ENCODE measurements around the gene SNAPIN. TPM values are rescaled to one million over a fixed set of nuclear protein-coding genes. Genes with fewer than 3 reads are reported as not detected.

SNAPIN gene
- polyA plus RNA-seq, 3 donors: 30.7 to 141 (median 135) TPM

- H3K4me1 ChIP-seq (ENCODE audit: control insufficient read depth in 1 of 2, insufficient read depth in 2 of 2, low read length in 2 of 2): peaks cover 29 to 35% of the 10 kb centered on the region in 2 donors
- H3K27me3 ChIP-seq (ENCODE audit: control insufficient read depth in 2 of 2, insufficient read depth in 2 of 2, low read length in 2 of 2): no peaks in the 10 kb centered on the region
- intact Hi-C loops (cut with micrococcal nuclease): no loop called here
- WGBS (ENCODE audit: insufficient coverage): no CpG with 5 or more reads among the region's 5 CpGs
- H3K4me1 Mint-ChIP-seq: peaks cover 46% of the 10 kb centered on the region
- H3K79me2 ChIP-seq (ENCODE audit: insufficient read depth, low read length): peaks cover 40% of the 10 kb centered on the region
- peak overlapping the region; percentile 53 to 78 for H3K27ac ChIP-seq (ENCODE audit: low read depth in 1 of 2, low read length in 2 of 2)
- no peak overlapping the region for H3K9ac ChIP-seq (ENCODE audit: insufficient read depth, low read length, poor library complexity, severe bottlenecking)
- H3K4me2 ChIP-seq (replicated peaks; ENCODE audit: extremely low read depth, low read length, poor library complexity, severe bottlenecking): peak overlapping the region; percentile 72
- H3K9me3 Mint-ChIP-seq: peaks cover 0 to 2% (median 0%) of the 10 kb centered on the region in 7 donors
- H3K9me3 ChIP-seq (replicated peaks in 1 of 2; ENCODE audit: control insufficient read depth in 1 of 2, insufficient read depth in 1 of 2, low read length in 2 of 2): no peaks in the 10 kb centered on the region
- H3K4me3 ChIP-seq (replicated peaks in 1 of 3; ENCODE audit: low read depth in 2 of 3, low read length in 3 of 3): peak overlapping the region in 1 of 3 experiments; percentile 64
- H2AFZ ChIP-seq (ENCODE audit: insufficient read depth, low read depth, low read length, poor library complexity, severe bottlenecking): no peak overlapping the region
- H3K36me3 ChIP-seq (replicated peaks in 1 of 2; ENCODE audit: control insufficient read depth in 1 of 2, insufficient read depth in 2 of 2, low read length in 2 of 2): peaks cover 40 to 46% of the 10 kb centered on the region in 2 donors
- peaks cover 0 to 2% (median 2%) of the 10 kb centered on the region in 3 donors for H3K27me3 Mint-ChIP-seq (ENCODE audit: low read depth in 3 of 3)
- no peak for TF ChIP-seq CTCF (IDR thresholded peaks at IDR 0.05)
- H3K27ac Mint-ChIP-seq: peak overlapping the region; percentile 73 to 91 (median 83)
- peaks cover 46 to 49% of the 10 kb centered on the region in 2 donors for H3K36me3 Mint-ChIP-seq
- H4K20me1 ChIP-seq (ENCODE audit: insufficient read depth, low read length): peaks cover 37% of the 10 kb centered on the region
- peak; percentile 54 to 73 (median 68) for DNase-seq
- peak overlapping the region; percentile 6 to 72 for H3K4me3 Mint-ChIP-seq
These were observed 11.7 kb upstream of the SNAPIN start for GRCh38 chr1:153646672-153647345.

- peaks cover 46% of the 10 kb centered on the region for H3K4me1 Mint-ChIP-seq
These were observed 11.2 kb upstream of the SNAPIN start for GRCh38 chr1:153647346-153647714.

More at GRCh38 chr1:153647346-153647714, 11.2 kb upstream of the SNAPIN start:
- peak overlapping the region in 1 of 3 experiments; percentile 64 for H3K4me3 ChIP-seq (replicated peaks in 1 of 3; ENCODE audit: low read depth in 2 of 3, low read length in 3 of 3)
- TF ChIP-seq CTCF (IDR thresholded peaks at IDR 0.05): no peak
- H3K36me3 ChIP-seq (replicated peaks in 1 of 2; ENCODE audit: control insufficient read depth in 1 of 2, insufficient read depth in 2 of 2, low read length in 2 of 2): peaks cover 34 to 41% of the 10 kb centered on the region in 2 donors
- no peaks in the 10 kb centered on the region for H3K9me3 ChIP-seq (replicated peaks in 1 of 2; ENCODE audit: control insufficient read depth in 1 of 2, insufficient read depth in 1 of 2, low read length in 2 of 2)
- H4K20me1 ChIP-seq (ENCODE audit: insufficient read depth, low read length): peaks cover 31% of the 10 kb centered on the region
- H3K9ac ChIP-seq (ENCODE audit: insufficient read depth, low read length, poor library complexity, severe bottlenecking): no peak overlapping the region
- 90% methylated on average over 2 of the region's 2 CpGs for WGBS (ENCODE audit: insufficient coverage)
- peak overlapping the region; percentile 72 for H3K4me2 ChIP-seq (replicated peaks; ENCODE audit: extremely low read depth, low read length, poor library complexity, severe bottlenecking)
- H3K4me1 ChIP-seq (ENCODE audit: control insufficient read depth in 1 of 2, insufficient read depth in 2 of 2, low read length in 2 of 2): peaks cover 29 to 35% of the 10 kb centered on the region in 2 donors
- H3K27ac Mint-ChIP-seq: peak overlapping the region; percentile 14 to 91 (median 83)
- peak overlapping the region in 1 of 2 donors; percentile 72 for H3K4me3 Mint-ChIP-seq
- peaks cover 0 to 2% (median 2%) of the 10 kb centered on the region in 3 donors for H3K27me3 Mint-ChIP-seq (ENCODE audit: low read depth in 3 of 3)
- peaks cover 0 to 2% (median 0%) of the 10 kb centered on the region in 7 donors for H3K9me3 Mint-ChIP-seq
- H2AFZ ChIP-seq (ENCODE audit: insufficient read depth, low read depth, low read length, poor library complexity, severe bottlenecking): no peak overlapping the region
- H3K27me3 ChIP-seq (ENCODE audit: control insufficient read depth in 2 of 2, insufficient read depth in 2 of 2, low read length in 2 of 2): no peaks in the 10 kb centered on the region
- peaks cover 41 to 44% of the 10 kb centered on the region in 2 donors for H3K36me3 Mint-ChIP-seq
- intact Hi-C loops (cut with micrococcal nuclease): no loop called here
- DNase-seq: no peak
- peak overlapping the region; percentile 53 to 78 for H3K27ac ChIP-seq (ENCODE audit: low read depth in 1 of 2, low read length in 2 of 2)
- H3K79me2 ChIP-seq (ENCODE audit: insufficient read depth, low read length): peaks cover 36% of the 10 kb centered on the region
